ENCODE measurements around the gene PMEPA1. TPM values are rescaled to one million over a fixed set of nuclear protein-coding genes. Genes with fewer than 3 reads are reported as not detected.

PMEPA1 gene
- total and polyA plus RNA-seq, 2 donors (not counting 3 experiments of a cell fraction or from before 2014, with no cell fraction given): 31.6 to 33.2 TPM

- ChIA-PET CTCF (interaction anchor here (1.3 to 1.4 kb wide), 2 partner anchors 39 to 79 kb away, joined by 3 read pairs; no protein-coding TSS in a partner anchor), POLR2A (no interaction called here)
- FAIRE-seq (no peak), DNase-seq (ENCODE audit: low read depth, low spot score) (no peak)
- Histone ChIP-seq H3K9me1 (replicated peaks; ENCODE audit: control insufficient read depth, extremely low read depth, insufficient read depth, low read length) (no peaks in the 10 kb centered on the region), H3K9ac (replicated peaks; ENCODE audit: extremely low read depth, insufficient read depth, low read length) (no peak overlapping the region), H4K20me1 (replicated peaks; ENCODE audit: control insufficient read depth, extremely low read depth, insufficient read depth, low read length) (peaks cover 3% of the 10 kb centered on the region), H3K27me3 (ENCODE audit: control insufficient read depth in 2 of 2, insufficient read depth in 2 of 2, low read length in 2 of 2) (no peaks in the 10 kb centered on the region), H3K79me2 (ENCODE audit: control insufficient read depth, insufficient read depth, low read length) (peaks cover 47% of the 10 kb centered on the region), H3K4me3 (replicated peaks in 1 of 3; ENCODE audit: insufficient read depth in 1 of 3, low read depth in 1 of 3, low read length in 3 of 3) (no peak overlapping the region), H3K4me1 (ENCODE audit: control insufficient read depth, extremely low read depth, insufficient read depth, low read length) (peaks cover 15% of the 10 kb centered on the region), H2AFZ (ENCODE audit: low read depth, low read length) (no peak overlapping the region), H3K36me3 (ENCODE audit: control insufficient read depth in 2 of 2, extremely low read depth in 1 of 2, insufficient read depth in 2 of 2, low read length in 2 of 2) (peaks cover 0 to 2% of the 10 kb centered on the region in 2 experiments), H3K27ac (ENCODE audit: insufficient read depth, low read depth, low read length) (no peak overlapping the region), H3K4me2 (ENCODE audit: insufficient read depth, low read length) (no peak overlapping the region), H3K9me3 (replicated peaks; ENCODE audit: control insufficient read depth, insufficient read depth, low read length) (no peaks in the 10 kb centered on the region)
- BruUV-seq (replicated peaks): no TSS peak
- dilution Hi-C loops (cut with MboI; ENCODE audit: extremely low pct_ligation_motif_present, low sequenced_read_pairs) (no loop called here), intact Hi-C loops (cut with micrococcal nuclease) (no loop called here)
- TF ChIP-seq POLR2A (IDR thresholded peaks at IDR 0.05; ENCODE audit: low read depth, low read length): no peak
- TF ChIP-seq MAX (IDR thresholded peaks at IDR 0.05; ENCODE audit: insufficient read depth, insufficient read length): no peak
- no peak for TF ChIP-seq MYC (IDR thresholded peaks at IDR 0.05; ENCODE audit: low read depth, low read length)
- no peak for TF ChIP-seq GATA2 (IDR thresholded peaks at IDR 0.05; ENCODE audit: insufficient read depth, insufficient read length, low read depth, low read length)
- TF ChIP-seq, protein P1, sequence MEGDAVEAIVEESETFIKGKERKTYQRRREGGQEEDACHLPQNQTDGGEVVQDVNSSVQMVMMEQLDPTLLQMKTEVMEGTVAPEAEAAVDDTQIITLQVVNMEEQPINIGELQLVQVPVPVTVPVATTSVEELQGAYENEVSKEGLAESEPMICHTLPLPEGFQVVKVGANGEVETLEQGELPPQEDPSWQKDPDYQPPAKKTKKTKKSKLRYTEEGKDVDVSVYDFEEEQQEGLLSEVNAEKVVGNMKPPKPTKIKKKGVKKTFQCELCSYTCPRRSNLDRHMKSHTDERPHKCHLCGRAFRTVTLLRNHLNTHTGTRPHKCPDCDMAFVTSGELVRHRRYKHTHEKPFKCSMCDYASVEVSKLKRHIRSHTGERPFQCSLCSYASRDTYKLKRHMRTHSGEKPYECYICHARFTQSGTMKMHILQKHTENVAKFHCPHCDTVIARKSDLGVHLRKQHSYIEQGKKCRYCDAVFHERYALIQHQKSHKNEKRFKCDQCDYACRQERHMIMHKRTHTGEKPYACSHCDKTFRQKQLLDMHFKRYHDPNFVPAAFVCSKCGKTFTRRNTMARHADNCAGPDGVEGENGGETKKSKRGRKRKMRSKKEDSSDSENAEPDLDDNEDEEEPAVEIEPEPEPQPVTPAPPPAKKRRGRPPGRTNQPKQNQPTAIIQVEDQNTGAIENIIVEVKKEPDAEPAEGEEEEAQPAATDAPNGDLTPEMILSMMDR (IDR thresholded peaks at IDR 0.05; ENCODE audit: extremely low read depth in 1 of 2, insufficient read depth in 1 of 2, low read depth in 1 of 2, low read length in 2 of 2): no peak
- no peak for TF ChIP-seq JUN (IDR thresholded peaks at IDR 0.05; ENCODE audit: borderline replicate concordance, insufficient read depth, insufficient read length, low read depth)
- TF ChIP-seq FOS (IDR thresholded peaks at IDR 0.05; ENCODE audit: borderline replicate concordance, insufficient read depth, low read length): no peak
- no peak for TF ChIP-seq EZH2 (IDR thresholded peaks at IDR 0.05; ENCODE audit: borderline replicate concordance, low read depth, low read length, severe bottlenecking)
- no peak for TF ChIP-seq POLR2AphosphoS5 (IDR thresholded peaks at IDR 0.05; ENCODE audit: insufficient read depth, low read depth, low read length)
Measured at GRCh38 chr20:57693002-57693582, 16.7 kb downstream of the PMEPA1 start.

Data from endothelial cell of umbilical vein (primary cell).